Superior temporal gyrus (tissue), 1 donor: ENCODE data around the gene ACER3.
"Not testable (repeated sequence)": the region's sequence is repeated elsewhere in the genome, so short reads cannot be mapped to it uniquely, and the experiment has no call there.

ENCODE experiments used
- DNase-seq: peaks from one replicate; pipeline ENCODE4 v3.0.0-alpha.2; 2016; ENCODE audit errors: extremely low spot score

Gene ACER3

DNA sequence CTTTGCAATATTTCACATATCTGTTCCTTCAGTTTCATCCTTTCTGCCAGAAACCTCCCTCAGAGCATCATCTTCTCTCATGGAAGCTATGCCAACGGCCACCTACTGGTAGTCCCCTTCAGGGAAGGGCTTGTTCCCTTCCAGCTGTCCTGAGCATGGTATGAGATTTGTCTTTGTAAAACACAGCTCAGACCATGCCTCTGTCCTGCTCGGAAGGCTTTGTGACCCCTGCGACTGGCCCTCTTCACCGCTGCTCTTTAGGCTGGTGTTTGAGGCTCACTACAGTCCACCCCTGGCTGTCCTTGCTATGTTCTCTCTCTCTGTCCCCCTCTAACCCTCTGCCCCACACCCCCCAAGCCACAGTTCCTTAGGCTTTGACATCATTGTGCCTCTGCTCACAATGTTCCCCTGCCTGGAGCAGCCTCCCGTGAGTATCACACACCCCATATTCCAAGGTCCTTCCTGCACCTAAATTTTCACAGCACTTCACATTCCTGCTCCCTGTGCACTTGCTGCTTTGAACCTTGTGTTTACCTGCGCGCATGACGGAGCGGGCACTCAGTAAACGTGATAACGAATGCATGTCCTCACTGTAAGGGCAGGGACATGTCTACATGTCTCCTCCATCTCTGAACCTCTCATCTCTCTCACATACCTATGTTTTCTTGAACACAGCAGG lies 24.0 kb upstream of the ACER3 start:
- DNase-seq = no peak

DNA sequence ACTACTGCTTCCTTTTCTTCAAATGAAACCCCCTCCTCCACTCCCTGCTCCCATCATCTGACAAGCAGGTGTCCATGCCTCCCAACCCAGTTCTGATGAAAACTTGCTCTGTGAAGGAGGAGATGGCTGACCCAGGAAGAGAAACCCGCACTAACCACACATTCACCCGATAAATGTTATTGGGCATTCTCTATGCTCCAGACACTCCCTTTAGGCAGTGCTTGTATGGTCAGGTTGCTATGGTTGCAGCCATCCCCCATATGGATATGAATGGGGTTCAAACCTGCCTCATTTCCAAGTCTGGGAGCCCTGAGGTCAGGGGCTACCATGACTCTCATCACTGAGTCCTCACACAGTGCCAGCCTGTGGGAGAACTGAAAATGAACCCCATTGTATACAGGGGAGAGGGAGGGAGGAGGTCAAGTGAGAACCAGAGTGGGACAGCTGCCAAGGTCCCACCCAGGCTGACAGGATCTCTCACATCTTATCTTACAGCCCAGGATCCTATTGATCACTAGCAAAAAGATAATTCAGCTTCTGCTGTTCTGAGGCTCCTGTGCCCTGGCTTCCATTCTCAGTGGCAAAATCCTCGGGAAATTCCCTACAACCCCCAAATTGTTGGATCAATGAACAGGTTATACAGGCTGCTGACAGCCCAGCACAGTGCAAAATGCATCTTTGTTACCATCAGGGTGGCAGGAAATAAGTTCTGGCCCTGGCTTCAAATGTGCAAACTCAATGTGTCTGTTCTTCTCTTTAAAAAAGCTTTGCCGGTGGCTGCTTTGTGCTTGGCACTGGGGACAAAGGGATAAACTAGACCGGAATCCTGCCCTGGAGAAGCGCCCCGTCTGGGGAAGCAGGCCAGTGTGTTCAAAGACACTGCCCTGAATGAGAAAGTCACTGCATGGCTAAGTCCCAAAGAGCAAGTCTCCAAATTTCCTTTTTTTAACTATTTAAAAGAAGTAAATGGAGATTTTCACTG lies 22.7 kb upstream of the ACER3 start:
- no peak for DNase-seq

- DNase-seq = no peak
Measured at GRCh38 chr11:76838678-76839068, 22.0 kb upstream of the ACER3 start.

- no peak for DNase-seq
Measured at GRCh38 chr11:76839311-76839710, 21.4 kb upstream of the ACER3 start.

GRCh38 chr11:76841923-76842452 lies 18.7 kb upstream of the ACER3 start:
- no peak for DNase-seq

GRCh38 chr11:76843907-76844306 lies 16.8 kb upstream of the ACER3 start:
- DNase-seq = no peak

GRCh38 chr11:76844511-76844910 lies 16.2 kb upstream of the ACER3 start:
- no peak for DNase-seq

GRCh38 chr11:76845069-76845468 lies 15.6 kb upstream of the ACER3 start:
- DNase-seq = no peak

DNA sequence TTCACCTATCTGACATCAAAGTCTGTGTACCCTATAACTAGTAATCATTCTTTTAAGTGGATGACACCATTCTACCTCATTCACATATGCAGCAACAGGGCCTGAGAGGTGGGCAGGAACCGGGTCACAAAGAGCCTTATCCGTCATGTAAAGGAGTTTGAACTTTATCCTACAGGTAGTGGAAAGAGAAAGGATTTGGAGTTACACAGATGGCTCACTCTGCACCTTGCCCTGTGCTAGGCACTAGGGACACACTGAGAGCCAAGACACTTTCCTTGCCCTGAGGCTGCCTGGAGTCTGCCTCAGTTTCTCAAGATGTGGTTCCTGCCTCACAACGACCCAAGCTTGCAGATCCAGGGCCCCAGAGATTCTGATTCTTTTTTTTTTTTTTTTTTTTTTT lies 14.3 kb upstream of the ACER3 start:
- DNase-seq = no peak

GRCh38 chr11:76849376-76849775 lies 11.3 kb upstream of the ACER3 start:
- DNase-seq = no peak

DNA sequence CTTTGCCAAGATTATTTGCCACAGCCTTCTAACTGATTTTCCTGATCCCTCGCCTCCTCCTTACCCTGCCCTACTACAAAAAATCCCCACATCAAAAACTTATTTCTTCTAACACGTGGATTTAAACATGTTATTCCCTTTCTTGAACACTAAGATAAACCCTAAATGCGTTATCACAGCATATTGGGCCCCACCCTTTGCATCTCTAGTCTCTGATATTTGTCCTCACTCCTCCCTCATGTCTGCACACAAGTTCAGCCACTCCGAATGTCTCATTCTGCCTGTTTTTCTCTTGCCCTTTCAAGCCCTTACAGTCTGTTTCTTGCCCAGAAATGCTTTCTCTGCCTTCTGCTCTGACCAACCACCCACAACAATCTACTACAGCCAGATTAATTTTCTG lies 10.6 kb upstream of the ACER3 start:
- DNase-seq = no peak

DNA sequence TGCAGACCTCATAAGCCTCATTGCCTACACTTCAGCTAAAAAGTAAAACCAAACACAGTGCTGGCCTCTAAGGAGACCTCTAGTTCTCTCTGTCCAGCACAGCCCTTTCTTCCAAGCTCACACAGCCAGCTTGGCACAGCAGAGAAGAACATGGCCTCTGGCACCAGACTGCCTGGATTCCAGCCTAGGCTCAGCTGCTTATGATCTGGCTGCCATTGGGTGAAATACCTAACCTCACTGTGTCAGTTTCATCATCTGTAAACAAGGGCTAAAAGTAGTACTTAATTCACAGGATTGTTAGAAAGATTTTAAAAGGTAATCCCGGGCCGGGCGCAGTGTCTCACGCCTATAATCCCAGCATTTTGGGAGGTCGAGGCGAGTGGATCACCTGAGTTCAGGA lies 9.9 kb upstream of the ACER3 start:
- DNase-seq = no peak

GRCh38 chr11:76854709-76855108 lies 6.0 kb upstream of the ACER3 start:
- no peak for DNase-seq

DNA sequence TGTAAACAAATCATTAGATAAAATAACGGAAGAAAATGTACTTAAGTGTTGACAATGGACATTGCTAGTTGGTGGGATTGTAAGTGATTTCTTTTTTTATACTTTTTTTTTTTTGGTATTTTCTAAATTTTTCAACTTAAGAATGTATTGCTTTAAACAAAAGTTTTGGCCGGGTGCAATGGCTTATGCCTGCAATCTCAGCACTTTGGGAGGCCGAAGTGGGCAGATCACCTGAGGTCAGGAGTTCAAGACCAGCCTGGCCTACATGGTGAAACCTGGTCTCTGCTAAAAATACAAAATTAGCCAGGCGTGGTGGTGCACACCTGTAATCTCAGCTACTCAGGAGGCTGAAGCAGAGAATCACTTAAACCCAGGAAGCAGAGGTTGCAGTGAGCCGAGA lies 5.0 kb upstream of the ACER3 start:
- DNase-seq = not testable (repeated sequence)

GRCh38 chr11:76856106-76856505 lies 4.6 kb upstream of the ACER3 start:
- DNase-seq = no peak

GRCh38 chr11:76856571-76856970 lies 4.1 kb upstream of the ACER3 start:
- no peak for DNase-seq

DNA sequence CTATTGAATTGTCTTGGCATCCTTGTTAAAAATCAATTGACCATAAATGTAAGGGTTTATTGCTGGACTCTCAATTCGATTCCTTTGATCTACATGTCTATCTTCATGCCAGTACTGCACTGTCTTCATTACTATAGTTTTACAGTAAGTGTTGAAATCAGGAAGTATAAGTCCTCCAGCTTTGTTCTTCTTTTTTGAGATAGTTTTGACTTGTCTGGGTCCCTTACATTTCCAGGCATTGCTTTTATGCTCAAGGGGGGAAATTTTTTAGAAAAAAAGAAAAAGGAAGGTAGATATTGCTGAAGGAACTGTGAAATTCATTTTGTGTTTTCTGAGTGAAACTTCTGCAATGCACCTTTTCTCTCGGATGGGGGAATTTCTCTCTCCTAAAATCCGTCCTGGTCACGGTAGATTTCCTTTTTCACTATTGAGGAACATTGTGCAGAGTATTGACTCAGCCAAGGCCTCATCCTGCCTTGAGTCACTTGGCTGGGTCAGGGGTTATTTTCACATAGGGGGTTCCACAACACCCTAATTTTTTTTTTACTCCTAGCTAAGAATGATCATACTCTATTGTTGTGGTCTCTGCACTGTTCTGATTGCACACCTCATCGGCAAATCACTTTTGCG lies 2.8 kb upstream of the ACER3 start:
- no peak for DNase-seq

DNA sequence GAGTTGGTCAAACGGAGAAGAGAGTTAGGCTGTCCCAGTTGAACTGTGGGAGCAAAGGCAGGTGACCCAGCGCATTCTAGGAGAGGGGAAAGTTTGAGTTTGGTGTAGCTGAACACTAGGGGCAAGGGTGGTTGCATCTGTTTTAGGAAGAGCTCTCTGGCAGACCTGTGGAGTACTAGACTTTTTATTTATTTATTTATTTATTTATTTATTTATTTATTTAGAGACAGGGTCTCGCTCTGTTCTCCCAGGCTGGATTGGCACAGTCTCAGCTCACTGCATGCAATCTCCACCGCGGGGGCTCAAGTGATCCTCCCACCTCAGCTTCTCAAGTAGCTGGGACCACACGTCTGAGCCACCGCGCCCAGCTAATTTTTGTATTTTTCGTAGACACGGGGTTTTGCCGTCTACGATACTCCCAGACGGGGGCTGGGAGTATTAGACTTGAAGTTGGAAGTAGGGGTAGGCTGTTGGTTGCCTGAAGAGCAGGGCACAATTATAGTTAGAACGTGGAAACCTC lies 950 bp upstream of the ACER3 start:
- no peak for DNase-seq

DNA sequence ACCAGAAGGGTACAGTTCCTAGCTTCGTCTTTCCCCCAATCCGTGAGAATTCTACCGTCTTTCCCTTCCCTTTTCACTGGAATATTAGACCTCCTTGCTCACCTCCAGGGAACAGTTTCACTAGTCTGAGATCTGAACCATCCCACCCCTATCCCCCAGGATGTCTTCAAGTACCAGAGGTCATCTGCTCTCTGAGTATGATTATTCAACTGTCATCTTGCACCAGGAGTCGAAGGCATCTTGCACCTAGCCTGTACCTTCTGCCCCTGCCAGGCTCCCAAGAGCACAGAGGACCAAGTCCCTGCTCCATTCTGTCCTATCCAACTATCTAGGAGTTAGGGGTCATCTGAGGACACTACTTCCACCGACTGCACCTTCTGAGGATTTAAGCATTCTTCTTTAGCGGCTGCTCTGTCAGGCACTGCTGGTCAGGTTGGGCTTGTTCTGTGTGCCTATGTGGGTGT lies 804 bp downstream of the ACER3 start:
- DNase-seq = peak; percentile 43

- DNase-seq = not testable (repeated sequence)
Measured at GRCh38 chr11:76862794-76863193, 2.1 kb downstream of the ACER3 start.

DNA sequence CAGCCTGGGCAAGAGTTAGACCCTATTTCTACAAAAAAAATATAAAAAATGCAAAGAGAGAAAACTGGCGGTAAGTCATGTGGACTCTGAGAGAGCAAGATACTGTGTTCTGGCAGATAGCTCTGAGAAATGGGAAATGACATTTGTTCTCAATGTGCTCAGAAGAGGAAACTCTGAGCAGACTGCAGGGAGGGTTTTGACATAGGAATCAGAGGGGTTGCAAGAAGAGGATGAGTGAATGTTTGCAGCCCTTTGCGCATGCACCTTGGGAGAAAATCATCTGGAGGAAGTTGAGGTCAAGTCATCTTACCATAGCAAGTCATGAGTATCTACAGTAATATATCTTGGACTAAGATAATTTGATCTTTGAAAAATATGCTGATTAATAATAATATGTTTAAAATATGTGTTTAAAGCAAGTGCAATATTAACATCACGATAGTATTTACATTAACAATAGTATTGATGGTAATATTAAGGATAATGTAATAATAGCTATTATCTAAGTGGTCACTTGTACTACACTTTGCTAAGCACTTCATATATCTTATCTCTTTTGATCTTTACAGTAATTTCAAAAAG lies 2.6 kb downstream of the ACER3 start:
- DNase-seq = no peak
